Activated CD4-positive, alpha-beta T cell treated with anti-CD3 and anti-CD28 coated beads, Interleukin-2, amount 50 U/mL, for 1 hour (primary cell): ENCODE results near the gene SLC6A7.

Source experiments
- DNase-seq: peaks from one replicate; pipeline ENCODE4 v3.0.0-alpha.2; 2020

Gene SLC6A7

GRCh38 chr5:150189728-150190502 is at the start of gene SLC6A7:
TSS of gene SLC6A7 (plus strand) at chr5:150190062. CDS start at chr5:150190328, 266 bp downstream.
- DNase-seq: no peak

- no peak for DNase-seq
Observed at GRCh38 chr5:150140830-150141229, 49.0 kb upstream of the SLC6A7 start.

DNA sequence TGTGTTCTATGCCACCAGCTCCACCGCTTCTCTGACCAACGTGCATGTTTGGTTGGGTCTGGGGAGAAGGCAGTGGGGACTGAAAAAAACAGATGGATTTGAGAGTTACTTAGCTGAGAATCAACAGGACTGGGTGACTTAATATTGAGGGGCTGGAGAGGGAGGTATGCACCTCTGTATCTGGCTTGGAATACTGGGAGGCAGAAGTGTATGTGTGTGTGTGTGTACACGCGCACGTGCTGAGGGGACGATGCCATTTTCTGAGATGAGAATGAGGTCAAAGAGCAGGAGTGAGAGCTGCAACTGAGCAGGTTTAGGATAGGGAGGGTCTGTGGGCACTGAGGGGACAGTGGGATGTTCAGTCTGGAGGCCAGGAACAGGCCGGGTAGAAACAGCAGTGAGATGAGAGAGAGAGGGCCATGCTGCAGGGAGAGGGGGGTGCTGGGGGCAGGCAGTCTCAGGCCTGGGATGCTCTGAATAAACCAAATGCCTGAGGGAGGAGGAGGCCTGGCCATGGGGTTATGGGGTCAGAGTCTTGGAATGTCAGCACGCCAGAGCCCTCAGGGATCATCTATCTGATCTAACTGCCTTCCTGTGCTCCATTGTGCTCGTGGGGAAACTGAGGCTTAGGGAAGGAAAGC is 48.2 kb upstream of the SLC6A7 start:
- DNase-seq: no peak

DNA sequence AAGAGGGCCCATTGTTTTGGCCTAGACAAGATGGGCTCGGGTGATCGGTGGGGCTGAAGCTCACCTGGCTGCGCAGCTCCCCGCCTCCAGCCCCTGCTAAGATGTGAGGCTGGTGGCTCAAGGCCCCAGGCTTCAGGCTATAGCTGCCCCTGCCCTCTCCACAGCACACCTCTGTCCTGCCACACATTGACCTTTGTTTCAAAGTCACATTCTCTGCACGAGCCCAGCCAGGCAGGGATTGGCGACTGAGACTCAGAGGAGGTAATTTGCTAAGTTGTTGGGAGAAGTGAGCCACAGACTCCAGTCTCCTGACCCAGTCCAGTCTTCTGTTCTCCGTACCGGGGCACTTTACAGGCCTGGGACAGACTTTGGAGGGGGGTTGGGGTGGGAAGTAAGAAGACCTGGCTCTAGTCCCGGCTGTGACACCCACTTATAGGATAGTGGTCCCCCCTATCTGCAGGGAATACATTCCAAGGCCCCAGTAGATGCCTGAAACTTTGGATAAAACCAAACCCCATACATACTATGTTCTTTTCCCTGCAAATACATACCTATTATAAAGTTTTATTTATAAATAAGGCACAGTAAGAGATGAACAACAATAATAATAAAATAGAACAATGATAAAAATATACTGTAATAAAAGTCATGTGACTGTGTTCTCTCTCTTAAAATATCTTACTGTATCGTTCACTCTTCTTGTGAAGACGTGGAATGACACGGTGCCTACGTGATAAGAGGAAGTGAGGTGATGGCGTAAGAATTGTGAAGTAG is 47.5 kb upstream of the SLC6A7 start:
- no peak for DNase-seq

GRCh38 chr5:150142959-150143349 is 46.9 kb upstream of the SLC6A7 start:
- no peak for DNase-seq

GRCh38 chr5:150143350-150144245 is 46.3 kb upstream of the SLC6A7 start:
- DNase-seq: no peak

GRCh38 chr5:150144246-150144801 is 45.5 kb upstream of the SLC6A7 start:
- no peak for DNase-seq

GRCh38 chr5:150144879-150145278 is 45.0 kb upstream of the SLC6A7 start:
- no peak for DNase-seq

- DNase-seq: no peak
Observed at GRCh38 chr5:150146235-150146634, 43.6 kb upstream of the SLC6A7 start.

DNA sequence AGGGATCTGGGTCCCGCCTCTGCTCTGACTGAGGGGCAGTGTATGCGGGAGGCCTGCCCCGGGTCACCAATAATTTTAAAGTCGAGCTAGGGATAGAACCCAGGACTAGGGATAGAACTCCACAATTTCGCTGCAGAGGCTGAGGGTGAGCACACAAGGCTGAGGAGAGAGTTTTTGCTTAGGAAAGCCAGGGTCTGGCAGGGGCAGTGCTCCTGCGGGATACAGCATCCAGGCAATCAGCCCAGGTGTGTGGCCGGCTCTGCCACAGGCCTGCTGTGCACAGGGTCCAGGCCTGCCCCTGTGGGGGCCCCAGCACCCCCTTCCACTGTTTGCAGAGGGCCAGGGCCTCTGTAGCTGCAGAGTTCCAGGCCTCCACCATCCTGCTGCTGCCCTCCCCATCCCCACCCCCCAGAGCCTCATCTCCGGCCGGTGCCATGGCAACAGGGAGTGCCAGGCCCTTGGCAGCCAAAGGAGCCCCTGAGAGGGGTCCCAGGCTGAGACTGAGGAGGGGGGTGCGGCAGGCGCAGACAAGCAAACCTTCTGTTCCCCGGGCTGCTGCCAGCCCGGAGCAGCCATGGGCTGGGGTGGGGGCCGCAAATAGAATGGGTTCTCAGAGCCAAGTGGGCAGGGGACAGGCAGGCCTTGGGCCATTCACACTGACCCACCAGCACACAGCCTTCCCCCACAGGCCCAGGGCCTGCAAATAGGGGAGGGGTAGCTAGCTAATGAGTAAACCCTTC is 42.8 kb upstream of the SLC6A7 start:
- no peak for DNase-seq

DNA sequence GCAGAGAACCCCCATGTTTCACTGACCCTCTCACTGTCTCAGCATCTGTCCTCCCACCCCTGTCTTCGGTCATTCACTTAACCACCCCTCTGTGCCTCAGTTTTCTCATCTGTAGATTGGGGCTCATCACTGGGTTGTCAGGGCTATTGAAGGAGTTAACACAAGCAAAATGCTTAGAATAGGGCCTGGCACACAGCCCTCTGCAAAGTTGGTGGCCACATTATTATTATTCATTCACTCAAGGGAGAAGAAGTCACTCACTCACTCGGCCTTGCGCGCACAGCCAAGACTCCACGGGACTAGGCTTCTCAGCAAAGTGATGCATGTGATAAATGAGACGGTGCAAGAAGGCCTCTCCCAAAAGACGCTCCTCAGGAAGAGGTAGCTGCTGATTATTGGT is 42.2 kb upstream of the SLC6A7 start:
- no peak for DNase-seq

DNA sequence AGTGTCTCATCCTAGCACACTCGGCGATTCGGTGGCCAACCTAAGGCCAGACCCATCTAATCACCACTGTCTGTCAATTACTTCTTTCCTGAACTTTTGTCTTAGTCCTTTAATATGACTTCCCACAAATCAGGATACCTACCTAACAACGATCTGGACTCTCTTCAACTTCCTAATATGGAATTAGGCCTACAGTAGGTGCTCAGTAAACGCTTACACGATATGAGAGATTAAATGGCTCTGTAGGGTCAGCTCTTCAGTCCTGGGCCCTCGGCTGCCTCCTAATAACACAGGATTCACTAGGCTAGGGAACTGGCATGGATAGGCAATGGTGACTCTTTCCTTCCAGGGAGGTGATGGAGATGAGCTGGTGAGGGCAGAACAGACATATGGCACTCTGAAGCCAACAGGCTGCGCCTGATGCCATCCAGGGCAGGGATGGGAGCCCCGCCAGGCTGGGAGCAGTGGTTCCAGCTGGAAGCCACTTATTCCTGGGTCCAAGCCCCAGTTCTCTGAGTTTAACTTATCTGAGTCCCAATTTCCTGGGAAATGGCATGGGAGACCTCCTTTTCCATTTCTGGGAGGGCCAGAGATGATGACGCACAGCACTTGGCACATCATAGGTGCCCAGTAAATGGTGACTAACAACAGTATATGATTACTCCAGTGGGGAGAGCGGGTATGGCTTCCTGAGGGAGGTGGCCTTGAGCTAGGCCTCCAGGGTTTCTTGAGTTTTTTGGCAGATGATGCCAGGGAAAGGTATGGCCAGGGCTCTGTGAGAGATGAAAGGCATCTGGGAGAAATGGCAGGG is 41.5 kb upstream of the SLC6A7 start:
- no peak for DNase-seq

- no peak for DNase-seq
Observed at GRCh38 chr5:150149618-150150017, 40.2 kb upstream of the SLC6A7 start.

DNA sequence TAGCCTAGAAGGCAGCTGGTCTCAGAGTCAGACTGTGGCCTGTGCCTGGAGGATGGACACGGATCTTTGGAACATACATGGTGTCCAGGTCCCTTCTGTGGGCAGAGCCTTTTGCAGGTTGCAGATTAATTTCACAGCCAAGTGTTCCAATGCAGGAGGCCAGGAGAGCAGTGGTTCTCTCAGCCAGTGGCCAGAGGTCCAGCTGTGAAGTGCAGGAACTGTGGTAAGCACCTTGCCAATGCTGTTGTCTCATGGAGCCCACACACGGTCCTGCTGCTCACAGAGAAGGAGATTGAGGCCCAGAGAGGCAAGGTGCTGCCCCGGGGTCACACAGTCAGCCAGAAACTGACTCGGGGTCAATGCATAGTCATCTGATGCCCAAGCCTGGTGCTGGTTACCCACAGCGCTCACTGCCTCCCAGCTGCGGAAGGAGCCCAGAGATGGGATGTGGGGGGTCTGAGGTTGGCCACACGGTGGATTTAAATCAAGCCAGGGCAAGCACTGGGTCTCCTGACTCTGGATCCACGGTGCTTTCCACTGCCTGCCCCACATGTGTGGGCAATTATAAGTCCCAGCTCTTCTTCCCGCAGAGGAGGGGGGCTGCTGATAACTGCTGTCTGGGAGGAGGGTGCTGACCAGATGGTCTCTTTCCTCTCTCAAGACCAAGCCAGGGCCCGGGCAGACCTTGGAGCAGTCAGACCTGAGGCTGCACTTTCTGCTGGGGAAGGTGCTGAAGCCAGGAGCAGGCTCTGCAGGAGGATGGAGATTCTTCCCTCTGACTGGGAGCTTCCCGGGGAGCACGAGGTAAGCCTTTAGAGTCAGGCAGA is 37.0 kb upstream of the SLC6A7 start:
- no peak for DNase-seq

- DNase-seq: no peak
Observed at GRCh38 chr5:150153483-150153882, 36.4 kb upstream of the SLC6A7 start.

GRCh38 chr5:150153957-150154617 is 35.8 kb upstream of the SLC6A7 start:
- DNase-seq: no peak

DNA sequence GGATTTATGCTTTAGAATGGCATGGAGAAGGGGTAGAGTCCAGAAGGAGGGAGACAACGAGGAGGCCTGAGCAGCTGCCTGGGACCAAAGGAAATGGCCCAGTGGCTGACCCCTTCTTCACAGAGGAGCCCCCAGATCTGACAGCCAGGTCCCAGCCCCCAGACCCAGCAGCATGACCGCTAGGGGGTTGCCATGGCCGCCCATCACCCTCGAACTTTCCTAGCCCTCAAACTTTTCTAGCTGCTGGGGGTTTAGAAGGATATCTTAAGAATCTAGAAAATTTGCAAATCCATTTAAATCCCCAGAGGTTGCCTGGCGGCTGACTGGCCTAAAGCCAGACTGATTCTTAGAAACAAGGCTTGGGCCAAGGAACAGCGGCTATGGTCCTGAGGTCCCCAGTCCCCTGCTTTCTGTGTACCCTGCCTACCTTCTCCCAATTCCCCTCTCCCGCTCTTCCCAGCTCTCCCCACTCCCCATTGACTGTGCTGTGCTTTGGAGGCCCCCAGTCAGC is 35.2 kb upstream of the SLC6A7 start:
- DNase-seq: no peak

DNA sequence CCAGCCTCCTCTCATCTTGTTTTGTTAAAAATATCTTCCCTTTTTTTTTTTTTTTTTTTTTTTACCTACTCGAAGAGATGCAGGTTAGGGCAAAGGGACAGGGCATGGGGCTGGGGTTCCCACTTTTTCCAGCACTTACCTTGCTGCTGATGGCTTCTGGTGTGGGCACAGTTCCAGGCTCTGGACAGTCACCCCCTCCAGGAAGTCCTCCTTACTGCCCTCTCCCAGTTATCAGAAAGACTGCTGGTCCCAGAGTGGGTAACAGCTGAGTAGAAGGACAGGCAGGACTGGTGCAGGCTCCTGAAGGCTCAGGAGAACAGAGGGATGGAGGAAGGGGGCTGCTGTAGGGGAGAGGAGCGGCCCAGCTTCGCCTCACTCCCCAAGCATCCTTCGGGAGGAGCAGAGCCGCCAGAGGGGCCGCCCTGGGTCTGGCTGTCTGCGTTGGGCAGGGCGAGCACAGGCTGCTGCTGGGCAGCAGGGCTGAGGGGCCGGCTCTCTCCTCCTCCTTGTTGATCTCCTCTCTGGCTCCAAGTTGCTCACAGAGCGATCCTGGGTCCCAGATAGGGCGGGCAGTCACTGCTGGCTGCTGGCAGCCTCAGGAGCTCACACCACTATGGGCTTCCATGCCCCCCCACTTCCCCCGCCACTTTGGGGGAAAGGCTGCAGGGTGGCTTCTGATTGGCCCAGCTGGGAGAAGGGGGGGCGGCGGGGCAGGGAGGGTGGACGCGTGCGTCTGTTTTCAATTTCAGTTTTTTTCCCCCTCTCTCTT is 34.4 kb upstream of the SLC6A7 start, which contains the start of gene PDGFRB:
Gene PDGFRB (minus strand): TSS at position 588 of the 769 bp plus-strand sequence. CDS start 18,798 bp downstream, outside the sequence.
- peak; percentile 7 for DNase-seq
